AG04449 (cell line): ENCODE measurements around the gene CDH12.

ENCODE experiments used
- CTCF ChIA-PET: fragments of 350-600 bp; formaldehyde crosslinking; extraction: SDS; loops from one replicate; lab custom pipeline; 2021; ENCODE audit warnings: antibody characterized with exemption; lab: Yijun Ruan, JAX
- POLR2A ChIA-PET: fragments of 400-600, 350-600 bp; formaldehyde crosslinking; extraction: SDS; loops from one replicate; lab custom pipeline; 2020; ENCODE audit warnings: antibody characterized with exemption, inconsistent platforms; lab: Yijun Ruan, JAX
- DNase-seq: peaks from one replicate; pipeline ENCODE4 v3.0.0-alpha.2; 2010; ENCODE audit warnings: low read depth, low spot score
- H3K4me3 ChIP-seq: 2 replicates; pipeline ENCODE4 v1.5.1; 2011; ENCODE audit warnings: low read depth, mild to moderate bottlenecking, control low read depth, low read length
- TF ChIP-seq, protein P1 (sequence below): IDR thresholded peaks from one replicate; pipeline ENCODE4 v1.5.1; 2011; ENCODE audit warnings: mild to moderate bottlenecking, moderate library complexity, low read length, control low read depth, inconsistent platforms; ENCODE audit not compliant: insufficient read depth; ENCODE audit errors: missing control alignments

Gene CDH12

DNA sequence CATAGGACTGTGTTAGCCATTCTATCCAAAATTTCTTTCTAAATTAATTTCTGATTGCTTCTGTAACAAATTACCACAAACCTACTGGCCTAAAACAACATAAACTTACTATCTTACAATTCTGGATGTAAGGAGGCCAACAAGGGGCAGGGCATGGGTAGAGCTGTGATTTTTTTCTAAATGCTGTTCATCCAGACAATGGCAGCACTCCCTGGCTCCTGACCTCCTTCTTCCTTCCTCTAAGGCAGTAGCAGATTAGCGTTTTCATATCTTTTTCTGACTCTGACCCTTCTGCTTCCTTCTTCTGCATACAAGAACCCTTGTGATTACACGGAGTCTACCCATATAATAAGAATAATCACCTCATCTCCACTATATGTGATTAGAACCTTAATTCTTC, 1005.8 kb downstream of the CDH12 start:
- ChIA-PET POLR2A (no interaction called here), CTCF (no interaction called here)
- no peak overlapping the region for H3K4me3 ChIP-seq
- TF ChIP-seq, protein P1, sequence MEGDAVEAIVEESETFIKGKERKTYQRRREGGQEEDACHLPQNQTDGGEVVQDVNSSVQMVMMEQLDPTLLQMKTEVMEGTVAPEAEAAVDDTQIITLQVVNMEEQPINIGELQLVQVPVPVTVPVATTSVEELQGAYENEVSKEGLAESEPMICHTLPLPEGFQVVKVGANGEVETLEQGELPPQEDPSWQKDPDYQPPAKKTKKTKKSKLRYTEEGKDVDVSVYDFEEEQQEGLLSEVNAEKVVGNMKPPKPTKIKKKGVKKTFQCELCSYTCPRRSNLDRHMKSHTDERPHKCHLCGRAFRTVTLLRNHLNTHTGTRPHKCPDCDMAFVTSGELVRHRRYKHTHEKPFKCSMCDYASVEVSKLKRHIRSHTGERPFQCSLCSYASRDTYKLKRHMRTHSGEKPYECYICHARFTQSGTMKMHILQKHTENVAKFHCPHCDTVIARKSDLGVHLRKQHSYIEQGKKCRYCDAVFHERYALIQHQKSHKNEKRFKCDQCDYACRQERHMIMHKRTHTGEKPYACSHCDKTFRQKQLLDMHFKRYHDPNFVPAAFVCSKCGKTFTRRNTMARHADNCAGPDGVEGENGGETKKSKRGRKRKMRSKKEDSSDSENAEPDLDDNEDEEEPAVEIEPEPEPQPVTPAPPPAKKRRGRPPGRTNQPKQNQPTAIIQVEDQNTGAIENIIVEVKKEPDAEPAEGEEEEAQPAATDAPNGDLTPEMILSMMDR: no peak
- no peak for DNase-seq

DNA sequence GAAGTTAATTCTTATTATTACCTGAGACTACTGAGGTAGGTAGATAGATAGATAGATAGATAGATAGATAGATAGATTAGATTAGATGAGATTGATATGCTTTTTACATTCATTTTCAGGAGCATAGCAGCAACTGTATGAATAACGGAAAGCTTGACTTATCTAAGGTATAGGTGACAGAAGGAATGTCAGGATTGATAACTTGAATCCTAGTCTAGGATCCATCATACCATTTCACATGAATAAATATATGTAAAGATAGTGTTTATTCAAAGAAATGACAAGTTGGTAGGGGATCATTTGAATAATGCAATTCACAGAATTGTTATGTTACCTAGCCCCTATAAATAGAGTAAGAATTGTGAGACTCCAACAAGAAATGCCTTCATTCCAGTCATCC, 1008.2 kb downstream of the CDH12 start:
- TF ChIP-seq, protein P1: no peak

DNA sequence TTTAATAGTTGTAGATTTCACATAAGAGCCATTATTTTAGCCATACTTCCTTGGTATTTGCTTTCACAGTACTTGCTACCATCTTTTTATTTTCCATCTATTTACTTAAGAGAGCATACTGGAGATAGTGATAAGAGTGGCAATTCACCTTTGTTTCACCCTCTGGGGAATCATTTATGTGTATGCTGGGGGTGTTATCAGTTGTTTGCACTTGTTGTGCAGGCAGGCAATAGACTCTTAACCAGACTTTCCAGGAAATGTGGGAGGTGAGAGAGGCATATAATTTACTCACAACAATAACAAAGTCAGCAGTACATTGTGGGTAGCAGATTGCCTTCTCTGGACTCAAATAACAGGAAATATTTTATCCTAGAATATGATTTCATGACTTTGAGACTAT, 1018.3 kb downstream of the CDH12 start:
- DNase-seq: no peak
- ChIA-PET CTCF (no interaction called here), POLR2A (no interaction called here)
- H3K4me3 ChIP-seq: no peak overlapping the region
- TF ChIP-seq, protein P1: no peak

More for the DNA sequence above, 1008.2 kb downstream of the CDH12 start:
- no peak overlapping the region for H3K4me3 ChIP-seq
- no peak for DNase-seq
- CTCF ChIA-PET: no interaction called here
- POLR2A ChIA-PET: no interaction called here

DNA sequence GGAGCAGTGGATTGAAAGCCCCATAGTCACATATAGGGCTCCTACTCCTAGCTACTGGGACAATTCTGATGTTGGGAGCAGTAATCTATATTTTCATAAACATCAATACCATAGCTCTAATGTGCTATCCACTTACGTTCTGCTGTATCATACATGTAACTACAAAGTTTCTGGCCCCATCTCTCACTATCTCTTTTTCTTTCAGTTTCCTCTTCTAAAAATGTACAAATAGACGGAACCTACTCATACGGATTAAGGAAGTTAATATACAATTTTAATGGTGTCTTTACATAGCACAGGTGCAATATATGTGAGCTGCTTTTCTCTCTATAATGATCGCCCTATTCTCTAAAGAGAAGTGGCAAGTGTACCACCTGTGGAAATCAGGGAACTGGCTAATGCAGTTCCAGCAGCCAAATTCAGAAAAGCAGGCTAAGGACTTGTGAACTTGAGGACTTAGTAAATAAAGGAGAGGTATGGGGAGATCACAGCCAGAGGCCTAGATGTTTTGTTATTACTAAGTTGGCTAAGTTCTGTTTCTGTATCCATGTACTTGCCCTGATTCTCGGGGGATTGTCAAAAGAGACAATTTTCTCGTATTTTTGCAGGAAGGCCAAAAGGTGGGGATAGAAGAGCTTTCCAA, 1021.9 kb downstream of the CDH12 start:
- POLR2A ChIA-PET: no interaction called here
- no peak overlapping the region for H3K4me3 ChIP-seq
- CTCF ChIA-PET: no interaction called here
- TF ChIP-seq, protein P1: no peak
- DNase-seq: no peak

DNA sequence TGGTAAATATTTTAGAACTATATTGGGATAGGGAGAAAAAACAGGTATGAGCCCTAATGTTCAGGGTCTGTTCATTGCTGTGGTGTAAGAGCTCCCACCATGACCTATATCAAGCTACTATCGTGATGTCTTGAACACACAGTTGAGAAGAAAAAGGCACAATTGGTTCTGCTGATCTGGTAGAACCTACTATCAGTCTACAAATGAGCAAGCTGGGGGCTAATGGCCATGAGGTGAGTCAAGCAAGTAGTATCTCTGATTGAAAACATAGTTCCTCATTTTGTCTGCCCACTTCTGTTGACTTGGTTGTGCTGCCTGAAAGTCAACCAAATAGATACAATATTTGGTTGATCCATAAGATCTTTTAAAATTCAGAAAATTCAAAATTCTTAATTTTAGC, 1026.3 kb downstream of the CDH12 start:
- TF ChIP-seq, protein P1: no peak
- CTCF ChIA-PET: interaction anchor here (1.3 kb wide), 1 partner anchor 24 kb away, joined by 3 read pairs; no protein-coding TSS in a partner anchor
- POLR2A ChIA-PET: no interaction called here
- DNase-seq: no peak
- no peak overlapping the region for H3K4me3 ChIP-seq

DNA sequence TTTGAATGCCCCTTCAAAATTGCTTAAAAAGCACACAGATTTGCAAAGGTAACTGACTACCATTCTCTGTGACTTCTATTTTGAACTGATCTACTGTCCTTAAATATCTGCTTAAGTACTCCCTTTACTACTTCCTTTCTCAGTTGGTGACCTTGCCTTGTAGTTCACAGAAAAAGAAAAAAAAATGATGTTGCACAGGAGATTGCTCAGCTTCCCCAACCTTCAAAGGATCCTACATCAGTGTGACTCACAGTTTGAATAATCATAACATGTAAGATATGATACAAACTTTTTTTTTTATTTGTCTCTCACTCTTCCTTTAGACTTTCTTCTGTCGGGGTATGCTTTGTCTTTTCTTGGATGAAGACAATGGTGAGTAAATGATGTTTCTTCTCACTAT, 1029.6 kb downstream of the CDH12 start:
- DNase-seq: no peak
- TF ChIP-seq, protein P1: no peak
- ChIA-PET CTCF (no interaction called here), POLR2A (no interaction called here)
- no peak overlapping the region for H3K4me3 ChIP-seq
